Heart left ventricle (tissue), 13 donors: ENCODE results near the gene C6orf163.

Source experiments
- CTCF ChIP-seq, 12 donors: fragments of 200-600 bp; sonication (generic) in 4 of 12; IDR thresholded peaks; one replicate each; pipeline versions ENCODE4 v1.5.0 to v1.8.0; 2018 to 2022; ENCODE audit warnings: antibody characterized with exemption in 12 of 12, mild to moderate bottlenecking in 5 of 12
- POLR2A ChIP-seq, 2 donors: fragments of 450-650 bp; IDR thresholded peaks; one replicate each; pipeline ENCODE4 v1.6.1; 2017; ENCODE audit warnings: antibody characterized with exemption in 2 of 2, mild to moderate bottlenecking in 2 of 2, moderate library complexity in 2 of 2
- donor health status: ischemic (EF 13 %, LVEDD 7.1; RV severe dilation, severe dysfunction).
- donor health status: DM: no; HTN: yes; CAD: no.
- donor health status: DM: no; HTN: no; CAD: no.
- donor health status: ischemic (EF 25% LVEDD 6.9; RV normal size, moderate dysfunction).
- donor health status: ischemic (EF 25% LVEDD 5.7; RV mildly dilated, moderate dysfunction).
- donor health status: ischemic (EF 35%, LVEDD 5.7; RV mildly dilated, moderate dysfunction).
- donor health status: nonischemic (EF 11% LVEDD 7.7; RV severe dilation, severe dysfunction).
- donor health status: DM: yes; HTN: yes; CAD: no.
- donor health status: PGD.
- donor health status: ischemic (EF 29% LVEDD 5.4; RV normal size, mild dysfunction).
- donor health status: nonischemic (EF 23%, LVEDD 6.1; RV moderate dilation, normal function).

GRCh38 chr6:87297119-87297518, 47.5 kb upstream of the C6orf163 start:
- TF ChIP-seq CTCF (IDR thresholded peaks at IDR 0.05) = no peak
- no peak for TF ChIP-seq POLR2A (IDR thresholded peaks at IDR 0.05)
